ENCODE results near the gene MGRN1. TPM values are rescaled to one million over a fixed set of nuclear protein-coding genes. Genes with fewer than 3 reads are reported as not detected.

The MGRN1 gene
- total and polyA plus RNA-seq, 2 donors (not counting 3 experiments of a cell fraction or from before 2014, with no cell fraction given) = 15.6 to 73.0 TPM

DNA sequence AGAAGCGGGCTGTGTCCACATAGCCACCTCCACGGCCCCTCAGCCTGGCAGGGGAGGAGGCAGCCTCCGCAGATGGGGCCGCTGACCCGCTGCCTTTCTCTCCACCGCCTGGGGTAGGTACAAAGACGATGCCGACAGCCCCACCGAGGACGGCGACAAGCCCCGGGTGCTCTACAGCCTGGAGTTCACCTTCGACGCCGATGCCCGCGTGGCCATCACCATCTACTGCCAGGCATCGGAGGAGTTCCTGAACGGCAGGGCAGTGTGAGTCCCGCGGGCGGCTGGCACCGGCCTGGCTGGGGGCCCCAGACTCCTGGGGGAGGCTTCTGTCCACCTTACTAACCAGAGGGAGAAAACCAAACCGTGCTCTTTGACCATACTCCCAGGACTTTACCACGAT, 27.9 kb downstream of the MGRN1 start:
- Histone ChIP-seq H3K9me3 (replicated peaks; ENCODE audit: control insufficient read depth, insufficient read depth, low read length) (no peaks in the 10 kb centered on the region), H2AFZ (ENCODE audit: low read depth, low read length) (no peak overlapping the region), H3K9me1 (replicated peaks; ENCODE audit: control insufficient read depth, extremely low read depth, insufficient read depth, low read length) (no peaks in the 10 kb centered on the region), H3K4me1 (ENCODE audit: control insufficient read depth, extremely low read depth, insufficient read depth, low read length) (no peaks in the 10 kb centered on the region), H3K4me2 (ENCODE audit: insufficient read depth, low read length) (no peak overlapping the region), H3K9ac (replicated peaks; ENCODE audit: extremely low read depth, insufficient read depth, low read length) (no peak overlapping the region), H3K79me2 (ENCODE audit: control insufficient read depth, insufficient read depth, low read length) (peaks cover 3% of the 10 kb centered on the region), H3K27me3 (ENCODE audit: control insufficient read depth in 2 of 2, insufficient read depth in 2 of 2, low read length in 2 of 2) (no peaks in the 10 kb centered on the region), H4K20me1 (replicated peaks; ENCODE audit: control insufficient read depth, extremely low read depth, insufficient read depth, low read length) (no peaks in the 10 kb centered on the region), H3K27ac (ENCODE audit: insufficient read depth, low read depth, low read length) (no peak overlapping the region), H3K36me3 (ENCODE audit: control insufficient read depth in 2 of 2, extremely low read depth in 1 of 2, insufficient read depth in 2 of 2, low read length in 2 of 2) (peaks cover 7 to 38% of the 10 kb centered on the region in 2 experiments), H3K4me3 (replicated peaks in 1 of 3; ENCODE audit: insufficient read depth in 1 of 3, low read depth in 1 of 3, low read length in 3 of 3) (no peak overlapping the region)
- intact Hi-C loops (cut with micrococcal nuclease) (no loop called here), dilution Hi-C loops (cut with MboI; ENCODE audit: extremely low pct_ligation_motif_present, low sequenced_read_pairs) (no loop called here)
- BruUV-seq (replicated peaks) = no TSS peak
- TF ChIP-seq MYC (IDR thresholded peaks at IDR 0.05; ENCODE audit: low read depth, low read length) = no peak
- no peak for TF ChIP-seq JUN (IDR thresholded peaks at IDR 0.05; ENCODE audit: borderline replicate concordance, insufficient read depth, insufficient read length, low read depth)
- no peak for TF ChIP-seq POLR2AphosphoS5 (IDR thresholded peaks at IDR 0.05; ENCODE audit: insufficient read depth, low read depth, low read length)
- TF ChIP-seq, protein P1, sequence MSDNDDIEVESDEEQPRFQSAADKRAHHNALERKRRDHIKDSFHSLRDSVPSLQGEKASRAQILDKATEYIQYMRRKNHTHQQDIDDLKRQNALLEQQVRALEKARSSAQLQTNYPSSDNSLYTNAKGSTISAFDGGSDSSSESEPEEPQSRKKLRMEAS (IDR thresholded peaks at IDR 0.05; ENCODE audit: insufficient read depth, insufficient read length) = no peak
- no peak for TF ChIP-seq FOS (IDR thresholded peaks at IDR 0.05; ENCODE audit: borderline replicate concordance, insufficient read depth, low read length)
- TF ChIP-seq, protein P2, sequence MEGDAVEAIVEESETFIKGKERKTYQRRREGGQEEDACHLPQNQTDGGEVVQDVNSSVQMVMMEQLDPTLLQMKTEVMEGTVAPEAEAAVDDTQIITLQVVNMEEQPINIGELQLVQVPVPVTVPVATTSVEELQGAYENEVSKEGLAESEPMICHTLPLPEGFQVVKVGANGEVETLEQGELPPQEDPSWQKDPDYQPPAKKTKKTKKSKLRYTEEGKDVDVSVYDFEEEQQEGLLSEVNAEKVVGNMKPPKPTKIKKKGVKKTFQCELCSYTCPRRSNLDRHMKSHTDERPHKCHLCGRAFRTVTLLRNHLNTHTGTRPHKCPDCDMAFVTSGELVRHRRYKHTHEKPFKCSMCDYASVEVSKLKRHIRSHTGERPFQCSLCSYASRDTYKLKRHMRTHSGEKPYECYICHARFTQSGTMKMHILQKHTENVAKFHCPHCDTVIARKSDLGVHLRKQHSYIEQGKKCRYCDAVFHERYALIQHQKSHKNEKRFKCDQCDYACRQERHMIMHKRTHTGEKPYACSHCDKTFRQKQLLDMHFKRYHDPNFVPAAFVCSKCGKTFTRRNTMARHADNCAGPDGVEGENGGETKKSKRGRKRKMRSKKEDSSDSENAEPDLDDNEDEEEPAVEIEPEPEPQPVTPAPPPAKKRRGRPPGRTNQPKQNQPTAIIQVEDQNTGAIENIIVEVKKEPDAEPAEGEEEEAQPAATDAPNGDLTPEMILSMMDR (IDR thresholded peaks at IDR 0.05; ENCODE audit: extremely low read depth in 1 of 2, insufficient read depth in 1 of 2, low read depth in 1 of 2, low read length in 2 of 2) = no peak
- no peak for TF ChIP-seq GATA2 (IDR thresholded peaks at IDR 0.05; ENCODE audit: insufficient read depth, insufficient read length, low read depth, low read length)
- TF ChIP-seq POLR2A (IDR thresholded peaks at IDR 0.05; ENCODE audit: low read depth, low read length) = no peak
- TF ChIP-seq EZH2 (IDR thresholded peaks at IDR 0.05; ENCODE audit: borderline replicate concordance, low read depth, low read length, severe bottlenecking) = no peak
- DNase-seq (ENCODE audit: low read depth, low spot score) (no peak), FAIRE-seq (no peak)
- POLR2A ChIA-PET = no interaction called here
- CTCF ChIA-PET = no interaction called here

Data from endothelial cell of umbilical vein (primary cell).